Measurements from ENCODE around the gene MYG1. TPM values are rescaled to one million over a fixed set of nuclear protein-coding genes. Genes with fewer than 3 reads are reported as not detected.

MYG1 gene
- total RNA-seq, 1 experiment from 2014 or later = 102 TPM

DNA sequence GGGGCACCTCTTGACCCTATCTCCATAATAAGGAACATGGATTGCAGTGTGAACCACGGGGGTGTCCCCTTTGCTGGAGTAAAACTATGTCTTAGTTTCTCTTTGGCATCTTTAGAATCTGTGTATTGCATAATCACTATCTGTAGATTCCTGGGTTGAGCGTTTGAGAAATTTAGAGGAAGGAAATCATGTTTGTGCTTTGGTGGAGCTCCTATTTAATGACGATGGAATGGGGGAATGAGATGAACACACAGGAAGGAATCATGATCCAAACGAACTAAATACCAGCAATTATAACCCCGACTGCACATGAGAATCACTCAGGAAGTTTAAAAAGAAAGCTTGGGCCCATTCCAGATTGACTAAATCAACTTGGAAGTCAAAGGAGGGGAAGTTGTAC lies 1.3 kb upstream of the MYG1 start:
- no TSS peak for BruUV-seq (replicated peaks)
- no peak overlapping the region for H3K27ac ChIP-seq (ENCODE audit: low read depth, low read length, poor library complexity, severe bottlenecking)
- H3K4me1 ChIP-seq (ENCODE audit: insufficient read depth, low read length, poor library complexity, severe bottlenecking) = peaks cover 13% of the 10 kb centered on the region
- no peaks in the 10 kb centered on the region for H3K9me3 ChIP-seq (ENCODE audit: low read depth, low read length, poor library complexity, severe bottlenecking)
- POLR2A ChIA-PET (ENCODE audit: low non-redundant PET) = no interaction called here
- TF ChIP-seq, protein P1, sequence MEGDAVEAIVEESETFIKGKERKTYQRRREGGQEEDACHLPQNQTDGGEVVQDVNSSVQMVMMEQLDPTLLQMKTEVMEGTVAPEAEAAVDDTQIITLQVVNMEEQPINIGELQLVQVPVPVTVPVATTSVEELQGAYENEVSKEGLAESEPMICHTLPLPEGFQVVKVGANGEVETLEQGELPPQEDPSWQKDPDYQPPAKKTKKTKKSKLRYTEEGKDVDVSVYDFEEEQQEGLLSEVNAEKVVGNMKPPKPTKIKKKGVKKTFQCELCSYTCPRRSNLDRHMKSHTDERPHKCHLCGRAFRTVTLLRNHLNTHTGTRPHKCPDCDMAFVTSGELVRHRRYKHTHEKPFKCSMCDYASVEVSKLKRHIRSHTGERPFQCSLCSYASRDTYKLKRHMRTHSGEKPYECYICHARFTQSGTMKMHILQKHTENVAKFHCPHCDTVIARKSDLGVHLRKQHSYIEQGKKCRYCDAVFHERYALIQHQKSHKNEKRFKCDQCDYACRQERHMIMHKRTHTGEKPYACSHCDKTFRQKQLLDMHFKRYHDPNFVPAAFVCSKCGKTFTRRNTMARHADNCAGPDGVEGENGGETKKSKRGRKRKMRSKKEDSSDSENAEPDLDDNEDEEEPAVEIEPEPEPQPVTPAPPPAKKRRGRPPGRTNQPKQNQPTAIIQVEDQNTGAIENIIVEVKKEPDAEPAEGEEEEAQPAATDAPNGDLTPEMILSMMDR (conservative IDR thresholded peaks at IDR 0.05; ENCODE audit: low read depth, low read length) = no peak
- CTCF ChIA-PET = interaction anchor here (1.8 kb wide), 1 partner anchor 23 kb away, joined by 11 read pairs; the partner anchor contains the start of gene AAAS
- peaks cover 40% of the 10 kb centered on the region for H3K36me3 ChIP-seq (ENCODE audit: insufficient read depth, low read length, poor library complexity, severe bottlenecking)
- no peaks in the 10 kb centered on the region for H3K27me3 ChIP-seq (replicated peaks; ENCODE audit: insufficient read depth, low read depth, low read length, poor library complexity)
- DNase-seq (ENCODE audit: low spot score) = no peak
- H3K4me3 ChIP-seq (ENCODE audit: low read depth, low read length, poor library complexity, severe bottlenecking) = no peak overlapping the region
- intact Hi-C loops (cut with micrococcal nuclease; ENCODE audit: unreplicated experiment) = no loop called here

DNA sequence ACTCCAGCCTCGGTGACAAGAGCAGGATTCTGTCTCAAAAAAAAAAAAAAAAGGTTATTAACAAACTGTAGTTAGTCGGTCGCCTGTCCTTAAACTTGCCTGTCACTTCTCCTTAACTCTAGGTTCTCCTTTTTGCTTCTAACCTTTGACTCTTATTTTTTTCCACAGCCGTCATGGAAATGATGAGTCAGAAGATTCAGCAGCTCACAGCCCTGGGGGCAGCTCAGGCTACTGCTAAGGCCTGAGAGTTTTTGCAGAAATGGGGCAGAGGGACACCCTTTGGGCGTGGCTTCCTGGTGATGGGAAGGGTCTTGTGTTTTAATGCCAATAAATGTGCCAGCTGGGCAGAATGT lies 418 bp upstream of the MYG1 start:
- Histone ChIP-seq H3K9me3 (ENCODE audit: low read depth, low read length, poor library complexity, severe bottlenecking) (no peaks in the 10 kb centered on the region), H3K4me3 (ENCODE audit: low read depth, low read length, poor library complexity, severe bottlenecking) (peak overlapping the region; percentile 73), H3K4me1 (ENCODE audit: insufficient read depth, low read length, poor library complexity, severe bottlenecking) (peaks cover 13% of the 10 kb centered on the region), H3K36me3 (ENCODE audit: insufficient read depth, low read length, poor library complexity, severe bottlenecking) (peaks cover 33% of the 10 kb centered on the region), H3K27ac (ENCODE audit: low read depth, low read length, poor library complexity, severe bottlenecking) (no peak overlapping the region), H3K27me3 (replicated peaks; ENCODE audit: insufficient read depth, low read depth, low read length, poor library complexity) (no peaks in the 10 kb centered on the region)
- TF ChIP-seq EZH2 (IDR thresholded peaks at IDR 0.05; ENCODE audit: borderline replicate concordance, low read depth, low read length, poor library complexity, severe bottlenecking) = no peak
- TF ChIP-seq, protein P1 (conservative IDR thresholded peaks at IDR 0.05; ENCODE audit: low read depth, low read length) = no peak
- no TSS peak for BruUV-seq (replicated peaks)
- ChIA-PET POLR2A (ENCODE audit: low non-redundant PET) (interaction anchor here (0.6 kb wide), 1 partner anchor 119 kb away, joined by 15 read pairs; no protein-coding TSS in a partner anchor), CTCF (interaction anchor here (0.7 to 1.8 kb wide), 2 partner anchors 23 to 86 kb away, joined by 4 to 11 read pairs; partner anchors contain the start of gene AAAS)
- DNase-seq (ENCODE audit: low spot score) = peak; percentile 17
- intact Hi-C loops (cut with micrococcal nuclease; ENCODE audit: unreplicated experiment) = no loop called here

DNA sequence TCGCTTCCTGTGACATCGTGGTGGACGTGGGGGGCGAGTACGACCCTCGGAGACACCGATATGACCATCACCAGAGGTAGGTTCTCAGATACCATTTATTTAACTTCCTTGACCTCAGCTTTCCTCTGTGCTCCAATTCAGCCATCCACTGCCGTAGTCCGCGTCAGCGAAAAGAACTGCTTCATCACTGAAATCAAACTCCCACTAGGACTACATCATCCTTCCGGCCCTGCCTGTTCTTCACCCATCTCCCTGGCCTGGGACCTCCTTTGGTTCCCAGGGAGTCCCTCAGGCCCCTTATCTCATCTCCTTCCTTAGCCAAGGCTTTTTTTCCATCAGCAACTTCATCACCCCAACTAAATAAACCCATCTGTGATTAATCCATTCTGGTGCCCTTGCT lies 692 bp downstream of the MYG1 start:
- peaks cover 35% of the 10 kb centered on the region for H3K36me3 ChIP-seq (ENCODE audit: insufficient read depth, low read length, poor library complexity, severe bottlenecking)
- no peak for DNase-seq (ENCODE audit: low spot score)
- H3K9me3 ChIP-seq (ENCODE audit: low read depth, low read length, poor library complexity, severe bottlenecking) = no peaks in the 10 kb centered on the region
- ChIA-PET CTCF (interaction anchor here (1.8 kb wide), 1 partner anchor 21 kb away, joined by 11 read pairs; the partner anchor contains the start of gene AAAS), POLR2A (ENCODE audit: low non-redundant PET) (interaction anchor here (0.6 kb wide), 1 partner anchor 78 kb away, joined by 17 read pairs; no protein-coding TSS in a partner anchor)
- H3K4me3 ChIP-seq (ENCODE audit: low read depth, low read length, poor library complexity, severe bottlenecking) = peak overlapping the region; percentile 73
- no peaks in the 10 kb centered on the region for H3K27me3 ChIP-seq (replicated peaks; ENCODE audit: insufficient read depth, low read depth, low read length, poor library complexity)
- H3K27ac ChIP-seq (ENCODE audit: low read depth, low read length, poor library complexity, severe bottlenecking) = peak overlapping the region; percentile 78
- H3K4me1 ChIP-seq (ENCODE audit: insufficient read depth, low read length, poor library complexity, severe bottlenecking) = peaks cover 9% of the 10 kb centered on the region
- TSS peak; percentile 2 for BruUV-seq (replicated peaks)
- intact Hi-C loops (cut with micrococcal nuclease; ENCODE audit: unreplicated experiment) = no loop called here
- no peak for TF ChIP-seq EZH2 (IDR thresholded peaks at IDR 0.05; ENCODE audit: borderline replicate concordance, low read depth, low read length, poor library complexity, severe bottlenecking)
- TF ChIP-seq, protein P1 (conservative IDR thresholded peaks at IDR 0.05; ENCODE audit: low read depth, low read length) = no peak
